Femur (tissue), 1 donor: ENCODE measurements around the gene KCNK3.
A peak's percentile ranks its signal among the peaks of the same experiment; 100 is the strongest.

Experiments
- DNase-seq: peaks from one replicate; pipeline ENCODE4 v3.0.0-alpha.2; 2017

KCNK3 gene

DNA sequence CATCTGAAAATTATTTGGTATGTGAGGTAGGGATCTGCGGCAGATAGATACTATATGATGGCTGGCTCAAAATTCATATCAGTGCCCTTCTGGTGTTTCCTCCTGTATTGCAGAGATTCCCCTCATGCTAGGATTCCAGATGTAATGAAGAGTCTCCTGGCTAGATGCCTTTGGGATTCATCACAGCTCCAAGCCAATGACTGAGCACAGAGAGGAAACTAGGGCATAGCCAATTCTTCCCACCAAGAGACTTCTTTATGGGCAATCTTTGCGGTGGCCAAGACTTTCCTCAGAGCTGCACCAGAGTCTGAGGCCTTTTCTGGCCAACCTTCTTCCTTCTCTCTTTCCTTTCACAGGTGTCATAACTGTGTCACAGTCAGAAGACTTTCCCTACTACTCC is 25.9 kb upstream of the KCNK3 start:
- no peak for DNase-seq

DNA sequence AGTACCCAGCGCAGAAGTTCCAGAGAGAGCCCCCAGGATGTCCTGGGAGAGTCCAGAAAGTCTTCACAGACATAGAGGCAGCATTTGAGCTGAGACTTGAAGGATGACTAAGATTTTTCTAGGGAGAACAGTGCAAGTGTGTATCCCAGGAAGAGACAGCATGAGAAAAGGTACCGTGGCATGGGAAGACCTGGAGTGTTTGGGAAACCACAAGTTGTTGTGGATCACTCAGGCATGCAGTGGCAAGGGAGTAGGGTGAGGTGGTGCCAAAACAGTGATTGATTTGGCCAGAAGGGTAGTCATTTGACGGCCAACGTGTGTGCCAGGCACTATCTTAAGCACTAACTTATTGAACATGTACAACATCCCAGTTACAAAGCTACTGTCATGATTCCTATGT is 24.5 kb upstream of the KCNK3 start:
- no peak for DNase-seq

DNA sequence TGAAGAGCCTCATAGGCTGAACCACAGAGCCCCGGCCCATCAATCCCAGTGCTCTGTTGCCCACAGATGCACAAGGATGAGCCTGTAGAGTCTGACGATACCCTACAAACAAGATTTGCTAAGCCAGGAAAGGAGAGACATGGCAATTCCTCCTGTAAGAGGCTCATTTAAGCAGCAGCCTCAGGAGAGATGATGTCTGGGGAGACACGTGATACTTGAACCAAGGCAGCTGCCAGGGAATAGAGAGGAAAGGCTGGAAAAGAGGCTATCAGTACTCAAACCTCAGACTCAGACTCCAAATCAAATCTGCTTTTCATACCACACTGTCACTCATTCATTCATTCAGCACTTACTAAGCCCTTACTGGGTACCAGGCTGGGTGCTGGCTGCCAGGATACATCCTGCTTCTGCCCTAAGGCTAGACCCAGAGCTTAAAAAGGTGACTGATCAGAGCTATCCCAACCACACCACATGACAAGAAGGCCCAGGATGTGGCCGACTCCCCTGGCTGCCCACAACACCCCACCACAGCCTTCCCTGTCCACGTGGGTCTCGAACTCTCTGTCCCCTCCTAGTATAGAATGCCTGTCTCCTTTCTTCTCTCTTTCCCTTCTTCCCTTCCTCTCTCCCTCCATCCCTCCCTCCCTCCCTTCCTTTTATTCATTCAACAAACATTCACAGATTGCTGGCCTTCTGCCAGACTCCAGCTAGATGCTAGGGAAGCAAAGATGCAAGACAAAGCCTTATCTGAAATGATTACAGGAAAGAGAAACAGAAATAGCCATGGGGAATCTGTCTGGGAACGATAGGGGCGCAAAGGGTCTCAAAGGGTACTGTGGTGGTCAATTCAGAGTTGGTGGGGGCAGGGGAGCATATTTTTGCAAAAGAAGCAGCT is 23.4 kb upstream of the KCNK3 start:
- DNase-seq: no peak

DNA sequence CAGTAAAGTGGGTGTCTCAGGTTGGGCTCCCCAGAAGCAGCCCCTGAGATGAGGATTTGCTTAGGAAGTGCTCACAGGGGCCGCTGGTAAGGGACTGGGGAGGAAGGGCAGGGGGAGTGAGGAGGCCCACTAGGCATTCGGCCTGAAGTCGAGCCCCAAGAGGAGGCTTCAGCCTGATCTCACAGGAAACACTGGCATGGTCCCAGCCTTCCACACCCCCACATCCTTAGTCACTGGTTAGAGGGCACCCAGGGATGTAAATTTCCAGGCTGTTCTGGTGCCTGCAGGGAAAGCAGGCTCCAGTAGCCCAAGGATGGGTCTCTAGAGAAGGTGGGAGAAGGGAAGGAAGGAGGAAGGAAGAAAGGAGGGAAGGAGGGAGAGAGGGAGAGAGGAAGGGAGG is 22.4 kb upstream of the KCNK3 start:
- DNase-seq: no peak

DNA sequence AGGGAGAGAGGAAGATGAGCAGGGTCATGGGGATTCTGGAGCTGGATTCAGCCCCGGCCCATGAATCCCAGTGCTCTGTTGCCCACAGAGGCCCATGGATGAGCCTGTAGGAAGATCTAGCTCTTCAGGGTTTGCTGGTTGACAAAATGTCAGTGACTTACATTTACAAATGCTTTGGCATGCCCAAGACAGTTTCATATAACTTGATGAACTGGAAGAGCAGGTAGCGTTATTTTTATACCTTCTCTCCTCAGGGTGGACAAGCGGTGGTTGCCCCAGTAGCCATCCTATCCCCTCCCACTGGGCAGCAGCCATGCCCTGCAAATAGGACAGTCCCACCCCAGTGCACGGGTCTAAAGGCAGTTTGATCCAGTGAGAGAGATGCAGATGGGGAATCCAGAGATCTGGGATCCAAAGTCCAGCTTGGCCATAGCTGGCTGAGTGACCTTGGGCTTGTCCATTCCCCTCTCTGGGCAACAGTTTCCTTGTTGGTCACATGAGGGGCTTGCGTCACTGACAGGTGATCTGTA is 21.5 kb upstream of the KCNK3 start:
- DNase-seq: no peak

DNA sequence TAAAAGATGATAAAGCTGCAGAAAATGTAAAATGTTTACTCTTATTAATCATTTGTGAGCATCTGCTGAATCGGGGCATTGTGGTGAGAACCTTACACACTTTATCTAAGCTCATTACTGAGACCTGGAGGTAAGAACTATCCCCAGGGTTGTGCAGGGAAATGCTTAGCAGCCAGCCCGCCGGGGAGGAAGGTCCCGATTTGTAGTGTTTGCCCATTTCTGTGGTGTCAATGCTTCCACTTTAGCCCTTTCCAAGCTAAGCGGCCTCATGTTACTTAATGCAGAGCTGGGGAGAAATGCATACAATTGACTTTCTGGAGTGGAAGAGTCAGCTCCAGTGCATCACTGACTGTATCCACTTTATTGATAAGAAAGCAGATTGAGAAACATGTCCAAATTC is 20.8 kb upstream of the KCNK3 start:
- DNase-seq: no peak

DNA sequence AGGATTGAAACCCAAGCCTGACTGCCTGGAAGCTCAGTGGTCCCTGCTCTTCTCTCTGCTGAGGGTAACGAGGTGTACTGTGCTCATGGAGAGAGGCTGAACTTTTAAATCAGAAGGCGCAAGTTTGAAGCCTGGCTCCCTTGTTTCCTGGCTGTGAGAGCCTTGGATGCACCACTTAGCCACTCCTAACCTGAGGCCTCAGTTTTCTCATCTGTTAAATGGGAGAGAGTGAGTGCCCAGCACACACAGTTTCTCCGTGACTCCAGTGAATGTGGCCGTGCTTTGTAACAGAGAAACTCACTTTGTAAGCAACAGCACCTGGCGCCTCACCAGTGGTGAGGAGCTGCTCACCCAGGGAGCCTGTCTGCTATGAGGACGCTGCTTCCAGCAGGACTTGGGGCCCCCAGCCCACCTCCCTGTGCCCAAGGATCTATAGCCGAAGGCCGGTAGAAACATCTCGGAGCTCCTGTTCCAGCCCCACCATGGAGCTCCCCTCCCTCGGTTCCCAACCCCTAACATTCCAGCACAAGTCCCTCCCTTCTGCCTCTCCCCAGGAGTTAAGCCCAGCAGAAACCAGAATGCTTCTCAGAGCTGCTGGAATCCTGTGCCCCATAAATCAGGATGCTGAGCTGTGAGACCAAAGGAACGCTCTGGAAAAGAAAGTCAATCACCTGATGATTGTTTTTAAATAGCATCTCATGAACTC is 20.3 kb upstream of the KCNK3 start:
- no peak for DNase-seq

DNA sequence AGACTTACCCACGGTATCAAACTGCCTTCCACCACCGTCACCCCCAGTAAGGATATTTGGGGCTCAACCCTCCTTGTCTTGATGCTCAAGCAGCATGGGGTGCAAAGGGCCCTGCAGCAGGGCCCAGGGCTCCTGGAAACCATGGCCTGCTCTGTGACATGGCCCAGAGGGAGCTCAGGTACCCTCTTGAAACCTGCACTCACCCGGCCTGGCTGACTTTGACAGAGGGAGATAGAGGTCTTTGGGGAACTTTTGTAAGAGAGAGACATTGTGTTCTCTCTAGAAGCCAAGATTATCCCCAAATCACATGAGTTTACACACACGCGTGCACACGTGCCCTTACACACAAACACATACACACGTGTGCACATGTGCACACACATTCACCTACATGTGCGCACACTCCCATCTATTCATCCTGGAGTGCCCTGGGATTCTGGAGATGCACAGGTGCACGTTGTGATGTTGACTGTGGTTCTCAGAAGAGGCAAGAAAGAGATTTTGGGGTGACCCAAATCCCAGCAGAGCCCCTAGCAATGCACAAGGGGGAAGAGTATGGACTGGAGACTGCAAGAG is 19.6 kb upstream of the KCNK3 start:
- DNase-seq: no peak

DNA sequence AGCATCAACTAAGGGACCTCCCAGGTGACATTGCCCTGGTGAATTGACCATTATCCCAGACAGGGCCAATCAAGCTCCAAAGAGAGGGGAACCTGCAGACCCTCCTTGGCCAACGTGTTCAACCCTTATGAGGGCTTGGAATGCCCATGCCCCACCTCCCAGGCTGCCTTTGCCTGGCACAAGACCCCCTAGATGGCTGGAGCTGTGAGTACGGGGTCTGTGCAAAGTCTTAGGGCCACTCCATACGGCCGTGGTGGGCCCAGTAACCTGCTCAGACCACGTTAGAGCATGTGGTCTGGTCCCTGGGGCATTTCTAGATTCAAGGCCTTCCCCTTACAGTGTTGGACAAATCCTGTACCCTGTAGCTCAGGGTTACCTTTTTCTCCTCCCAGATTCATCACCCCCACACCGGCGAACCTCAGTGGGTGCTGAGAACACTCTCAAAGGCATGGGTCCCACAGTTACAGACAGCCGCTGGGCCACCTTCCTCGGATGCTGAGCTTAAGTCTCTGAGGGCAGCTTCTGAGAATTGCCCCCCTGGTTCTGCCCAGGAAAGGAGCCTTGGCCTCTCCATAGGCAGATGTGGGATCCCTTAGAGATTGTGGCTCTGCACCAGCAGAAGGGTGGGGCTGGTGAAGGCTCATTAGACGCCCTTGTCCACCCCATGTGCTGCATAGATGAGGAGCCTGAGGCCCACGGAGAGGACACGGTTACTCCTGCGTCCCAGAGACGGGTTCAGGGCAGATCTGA is 18.3 kb upstream of the KCNK3 start:
- no peak for DNase-seq

DNA sequence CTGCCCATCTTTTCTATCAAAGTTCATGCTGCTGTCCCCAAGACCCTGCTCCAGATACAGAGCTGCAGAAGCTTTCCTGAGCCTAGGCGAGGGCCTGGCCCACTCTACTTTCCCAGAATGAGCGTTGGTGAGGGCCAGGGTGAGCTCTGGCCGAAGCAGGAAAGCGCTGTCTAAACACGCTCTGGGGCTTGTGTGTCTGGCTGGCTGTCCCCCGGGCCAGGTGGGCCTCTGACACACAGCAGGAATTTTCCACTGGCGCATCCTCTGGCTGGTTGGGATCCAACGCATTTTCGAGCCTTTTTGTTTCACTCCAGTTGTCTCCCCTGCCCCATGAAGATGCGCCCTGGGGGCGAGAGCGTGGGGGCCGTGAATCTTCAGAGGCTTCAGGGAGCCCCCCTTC is 17.8 kb upstream of the KCNK3 start:
- DNase-seq: no peak

DNA sequence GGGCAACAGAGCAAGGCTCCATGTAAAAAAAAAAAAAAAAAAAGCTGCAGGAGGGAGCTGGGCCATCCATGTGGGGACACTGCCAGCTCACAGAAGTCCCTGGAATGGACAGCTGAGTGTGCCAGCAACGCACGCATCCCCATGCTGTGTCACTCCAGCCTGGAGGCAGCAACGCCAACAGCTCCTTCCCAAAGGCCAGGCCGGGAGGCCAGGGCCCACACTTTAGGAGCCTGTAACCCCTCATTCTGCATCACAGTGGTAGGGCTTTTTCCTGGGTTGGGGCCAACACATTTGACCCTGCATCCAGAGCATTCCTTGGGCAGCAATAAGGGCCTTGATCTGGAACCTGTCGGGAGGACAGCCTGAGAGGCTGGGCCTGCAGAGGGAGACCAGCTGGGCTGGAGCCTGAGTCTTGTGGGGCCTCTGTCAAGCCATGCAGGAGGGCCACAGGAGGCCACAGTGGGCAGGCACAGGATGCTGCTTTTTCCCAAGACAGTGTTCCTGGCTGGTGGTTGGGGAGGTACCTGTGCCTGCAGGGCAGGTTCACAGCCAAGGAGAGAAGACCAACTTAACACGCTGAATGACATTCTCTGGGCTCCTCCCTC is 16.8 kb upstream of the KCNK3 start:
- DNase-seq: no peak

DNA sequence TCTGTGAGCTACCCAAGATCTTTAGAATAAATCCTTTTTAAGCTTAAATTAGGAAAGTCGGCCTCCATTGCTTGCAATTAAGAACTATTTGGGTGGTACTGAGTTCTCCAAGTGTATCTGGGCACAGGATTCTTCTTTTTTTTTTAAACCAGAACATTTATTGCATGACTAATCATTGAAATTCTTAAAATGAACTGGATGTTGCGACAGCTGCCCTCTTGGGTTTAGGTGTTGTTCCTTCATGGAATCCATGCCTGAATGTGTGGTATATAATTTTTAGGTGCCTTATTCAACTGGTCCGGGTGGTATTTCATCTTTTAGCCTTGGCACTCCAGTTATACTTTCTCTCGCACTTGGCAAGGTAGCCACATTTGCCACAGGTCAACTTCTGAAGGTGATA is 14.5 kb upstream of the KCNK3 start:
- no peak for DNase-seq

DNA sequence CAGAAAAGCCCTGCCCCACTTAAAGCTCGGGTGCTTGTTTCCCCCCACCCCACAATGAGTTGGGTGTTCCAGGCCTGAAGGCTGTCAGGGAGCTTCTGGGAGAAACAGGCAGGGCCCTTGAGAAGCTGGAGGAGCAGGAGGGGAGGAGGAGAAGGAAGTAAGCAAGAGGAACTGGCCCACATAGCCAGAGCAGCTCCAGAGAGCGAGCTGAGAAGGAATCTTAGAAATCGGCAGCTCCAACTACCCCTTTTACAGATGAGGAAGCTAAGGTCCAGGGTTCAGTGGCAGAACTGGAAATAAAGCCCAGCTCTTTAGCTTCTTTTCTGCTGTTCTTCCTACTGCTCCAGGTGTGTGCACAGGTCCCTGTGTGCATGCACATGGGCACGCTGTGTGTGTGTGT is 12.7 kb upstream of the KCNK3 start:
- DNase-seq: peak; percentile 3

DNA sequence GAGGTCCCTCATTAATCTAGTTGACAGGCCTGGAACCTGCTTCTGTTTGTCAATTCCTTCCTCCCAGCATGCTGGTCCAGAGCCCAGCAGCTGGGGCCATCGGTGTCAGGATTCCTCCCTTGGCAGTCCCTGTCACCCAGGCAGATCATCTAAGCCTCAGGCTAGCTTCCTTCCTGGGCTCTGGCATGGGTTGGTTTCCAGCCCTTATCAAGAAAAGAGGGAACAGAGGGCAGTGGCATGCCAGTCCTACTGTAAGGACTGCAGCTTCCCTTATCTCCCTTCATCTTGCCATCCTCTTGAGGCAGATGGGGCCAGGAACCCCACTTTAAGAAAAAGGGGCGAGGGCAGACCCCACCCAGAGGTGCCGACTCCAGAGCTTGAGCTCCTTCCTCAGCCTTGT is 10.9 kb upstream of the KCNK3 start:
- no peak for DNase-seq

DNA sequence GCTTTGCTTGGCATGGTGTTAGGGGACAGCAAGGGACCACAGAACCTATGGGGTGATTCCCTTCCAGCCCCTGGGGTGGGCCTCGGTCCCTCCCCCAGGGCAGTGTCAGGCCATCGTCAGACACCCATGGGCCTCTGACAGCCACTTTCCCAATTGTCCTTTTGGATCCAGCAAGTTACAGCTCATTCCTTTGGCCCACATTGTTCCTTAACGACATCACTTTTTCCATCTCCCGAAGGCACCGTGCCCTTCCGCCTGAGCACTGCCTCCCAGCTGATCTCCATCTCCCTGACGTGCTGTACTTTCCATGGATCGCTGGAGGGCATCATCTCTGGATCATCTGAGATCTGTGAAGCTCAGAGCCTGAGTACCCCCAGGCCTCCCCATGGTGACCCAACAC is 10.4 kb upstream of the KCNK3 start:
- DNase-seq: peak; percentile 6

DNA sequence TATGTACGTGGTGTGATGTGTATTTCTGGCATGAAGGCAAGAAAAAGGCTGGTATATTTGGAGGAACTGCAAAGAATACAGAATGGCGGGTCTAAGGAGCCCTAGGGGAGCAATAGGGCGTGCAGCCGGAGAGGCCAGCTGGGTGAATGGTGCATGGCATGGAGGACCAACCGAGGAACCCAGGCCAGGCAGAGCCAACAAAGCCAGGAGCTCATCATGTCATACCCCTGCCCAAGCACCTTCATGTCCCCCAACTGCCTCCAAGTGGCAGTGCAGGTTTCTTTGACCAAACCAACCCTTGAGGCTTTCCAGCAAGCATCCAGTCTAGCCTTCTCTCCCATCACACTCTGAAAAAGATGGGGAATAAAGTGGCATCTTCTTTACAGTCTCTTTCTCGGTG is 8.9 kb upstream of the KCNK3 start:
- DNase-seq: peak; percentile 0

DNA sequence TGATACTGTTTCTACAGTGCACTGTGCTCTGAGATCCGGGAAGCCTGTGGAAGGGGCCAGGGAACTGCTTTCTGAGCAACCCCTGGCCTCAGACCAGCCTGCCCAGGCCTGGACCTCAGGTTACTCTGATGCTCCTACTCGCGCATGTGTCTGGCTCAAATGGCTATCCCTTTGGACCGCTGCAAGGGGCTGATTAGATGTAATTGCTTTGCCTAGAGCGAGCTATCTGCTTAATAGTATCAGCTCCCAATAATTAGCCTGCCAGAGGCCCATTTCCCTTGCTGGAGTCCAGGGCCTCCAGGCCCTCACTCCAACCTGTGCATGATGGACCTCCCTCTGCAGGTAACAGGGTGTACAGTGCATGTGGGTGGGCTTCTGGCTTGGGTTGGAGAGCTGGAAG is 7.2 kb upstream of the KCNK3 start:
- no peak for DNase-seq

DNA sequence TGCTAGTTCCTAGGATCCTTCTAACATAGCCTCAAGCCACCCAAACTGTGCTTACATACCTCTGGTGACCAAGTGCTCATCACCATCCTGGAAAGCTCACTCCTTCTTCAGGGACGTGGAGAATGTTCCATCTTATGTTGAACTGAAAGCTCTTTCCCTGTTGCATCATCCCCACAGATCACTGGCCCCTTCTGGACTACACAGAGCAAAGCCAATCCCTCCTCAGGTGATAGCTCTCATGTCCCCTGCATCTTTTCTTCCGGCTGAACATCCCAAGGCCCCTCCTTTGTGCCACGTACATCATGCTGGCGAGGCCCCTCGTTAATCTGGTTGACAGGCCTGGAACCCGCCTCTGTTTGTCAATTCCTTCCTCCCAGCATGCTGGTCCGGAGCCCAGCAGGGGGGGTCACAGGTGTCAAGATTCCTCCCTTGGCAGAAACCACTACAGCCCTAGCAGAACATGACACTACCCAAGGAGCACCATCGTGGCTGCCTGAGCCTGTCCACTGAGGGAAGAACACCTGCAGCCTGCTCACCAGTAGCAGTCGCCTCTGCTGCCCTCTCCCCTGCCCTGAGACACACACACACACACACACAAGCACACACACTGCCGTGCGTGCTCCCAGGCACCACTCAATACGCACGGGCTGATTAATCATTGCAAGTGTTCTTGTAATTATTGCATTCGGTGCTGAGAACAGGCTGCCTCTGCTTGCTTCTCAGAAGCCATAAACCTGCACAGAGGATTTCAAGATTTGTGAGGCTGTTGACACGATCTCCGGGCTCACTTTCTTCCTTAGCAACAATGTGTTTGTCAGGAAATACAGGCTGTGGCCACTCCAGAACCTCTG is 6.3 kb upstream of the KCNK3 start:
- DNase-seq: no peak

DNA sequence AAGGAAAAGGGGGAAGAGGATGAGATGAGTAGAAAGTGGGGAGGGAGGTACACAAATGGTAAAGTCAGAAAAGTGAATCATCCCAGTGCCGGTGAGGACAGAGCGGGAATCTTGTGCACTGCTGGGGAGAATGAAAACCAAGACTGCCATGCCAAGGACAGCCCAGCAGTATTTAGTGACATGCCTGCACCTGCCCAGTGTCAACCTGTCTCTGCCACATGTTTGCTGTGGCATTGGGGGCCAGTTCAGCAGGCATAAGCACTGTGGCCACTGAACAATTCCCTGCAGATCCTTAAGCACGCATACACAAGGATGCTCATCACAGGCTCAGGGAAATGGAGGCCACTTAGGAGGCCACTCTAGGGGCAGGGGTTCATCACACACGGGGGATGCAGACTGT is 5.2 kb upstream of the KCNK3 start:
- DNase-seq: no peak

DNA sequence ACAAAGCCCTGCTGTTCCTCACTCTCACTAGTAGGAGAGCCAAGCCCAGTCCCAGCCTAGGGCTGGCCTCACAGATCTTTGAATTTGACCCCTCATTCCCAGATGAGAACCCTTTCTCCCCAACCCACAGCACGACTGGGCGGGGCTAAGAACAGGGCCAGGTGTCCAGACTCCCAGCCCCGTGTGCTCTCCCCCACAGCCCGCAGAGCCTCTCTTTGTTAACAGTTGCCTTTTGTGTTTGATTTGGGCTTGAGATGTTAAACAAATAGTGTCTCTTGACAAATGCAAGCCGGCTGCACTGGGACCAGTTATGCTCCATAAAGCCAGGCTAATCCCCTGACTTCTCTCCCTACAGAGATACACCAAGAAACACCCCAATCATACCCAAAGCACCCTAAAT is 4.7 kb upstream of the KCNK3 start:
- DNase-seq: no peak

DNA sequence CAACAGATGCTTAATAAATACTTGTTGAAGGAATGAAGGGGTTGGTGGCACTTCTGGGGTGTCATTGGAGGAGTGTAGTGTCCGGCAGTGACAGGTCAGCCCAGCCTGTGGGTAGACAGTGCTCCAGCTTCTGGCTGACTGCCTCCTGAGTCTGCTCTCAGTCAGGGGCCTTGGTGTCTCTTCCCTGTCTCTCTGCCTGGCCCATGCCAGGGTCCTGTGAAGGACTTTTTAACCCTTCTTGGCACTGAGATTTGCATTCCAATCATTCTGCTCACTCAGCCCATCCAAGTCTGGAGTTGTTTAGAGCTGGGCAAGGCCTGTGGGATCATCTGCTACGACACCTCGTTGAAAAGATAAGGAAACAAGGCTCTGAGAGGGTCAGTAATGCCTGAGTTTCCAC is 1.4 kb upstream of the KCNK3 start:
- no peak for DNase-seq

DNA sequence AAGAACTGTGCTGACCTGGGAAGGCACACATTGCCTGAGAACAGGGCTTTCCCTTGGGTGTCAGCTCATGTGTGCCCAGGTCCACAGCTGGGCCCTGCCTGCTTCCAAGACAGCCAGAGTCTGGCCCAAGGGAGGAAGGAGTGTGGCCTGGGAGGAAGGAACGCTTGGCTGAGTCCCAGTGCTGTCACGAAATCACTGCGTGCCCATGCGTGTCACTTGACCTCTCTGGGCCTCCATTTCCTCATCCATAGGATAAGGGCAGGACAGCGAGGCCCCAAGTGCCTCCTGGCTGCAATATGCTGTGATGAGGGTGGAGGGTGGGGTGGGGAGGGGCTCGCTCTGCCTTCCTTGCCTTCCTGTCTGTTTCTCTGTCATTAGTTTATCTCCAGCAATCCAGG is 642 bp upstream of the KCNK3 start:
- no peak for DNase-seq
